ENCODE measurements around the gene FTCDNL1.

FTCDNL1 gene

DNA sequence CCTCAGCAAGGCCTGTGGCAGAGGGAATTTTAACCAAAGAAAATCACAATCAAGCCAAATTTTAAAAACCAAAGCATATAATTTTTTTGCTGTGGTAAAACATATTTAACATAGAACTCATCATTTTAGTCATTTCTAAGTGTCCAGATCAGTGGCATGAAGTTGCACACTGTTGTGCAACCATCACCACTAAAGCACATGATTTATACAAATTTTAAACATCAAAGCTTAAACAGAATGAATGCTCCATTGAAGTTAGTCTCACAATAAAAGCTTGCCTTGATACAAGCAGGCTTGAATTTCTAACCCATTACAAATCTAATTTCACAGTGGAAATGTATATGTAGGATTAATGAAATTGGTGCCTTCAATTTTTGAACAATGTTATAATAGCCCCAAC is 31.2 kb downstream of the FTCDNL1 start:
- DNase-seq (ENCODE audit: insufficient read length, low spot score): no peak
- TF ChIP-seq PAX5 (IDR thresholded peaks at IDR 0.05; ENCODE audit: insufficient read depth, low read length, severe bottlenecking): no peak
- no peak for FAIRE-seq

- TF ChIP-seq POU2F2 (IDR thresholded peaks at IDR 0.05; ENCODE audit: low read depth, low read length): no peak
- no peak for TF ChIP-seq TAF1 (IDR thresholded peaks at IDR 0.05; ENCODE audit: low read depth, low read length)
- TF ChIP-seq SPI1 (IDR thresholded peaks at IDR 0.05; ENCODE audit: low read depth, low read length): no peak
- TF ChIP-seq PAX5 (IDR thresholded peaks at IDR 0.05; ENCODE audit: insufficient read depth, low read length, severe bottlenecking): no peak
- TF ChIP-seq POLR2A (IDR thresholded peaks at IDR 0.05; ENCODE audit: low read depth, low read length): no peak
- no peak for TF ChIP-seq POLR2AphosphoS5 (IDR thresholded peaks at IDR 0.05; ENCODE audit: low read depth, low read length)
- no peak for DNase-seq (ENCODE audit: insufficient read length, low spot score)
- FAIRE-seq: no peak
These were observed 32.2 kb downstream of the FTCDNL1 start for GRCh38 chr2:199818754-199819153.

GRCh38 chr2:199818026-199818425 is 33.0 kb downstream of the FTCDNL1 start:
- TF ChIP-seq POLR2A (IDR thresholded peaks at IDR 0.05; ENCODE audit: low read depth, low read length) (no peak), PAX5 (IDR thresholded peaks at IDR 0.05; ENCODE audit: insufficient read depth, low read length, severe bottlenecking) (no peak), TAF1 (IDR thresholded peaks at IDR 0.05; ENCODE audit: low read depth, low read length) (no peak), POU2F2 (IDR thresholded peaks at IDR 0.05; ENCODE audit: low read depth, low read length) (no peak), SPI1 (IDR thresholded peaks at IDR 0.05; ENCODE audit: low read depth, low read length) (no peak), POLR2AphosphoS5 (IDR thresholded peaks at IDR 0.05; ENCODE audit: low read depth, low read length) (no peak)
- DNase-seq (ENCODE audit: insufficient read length, low spot score): no peak
- FAIRE-seq: no peak

DNA sequence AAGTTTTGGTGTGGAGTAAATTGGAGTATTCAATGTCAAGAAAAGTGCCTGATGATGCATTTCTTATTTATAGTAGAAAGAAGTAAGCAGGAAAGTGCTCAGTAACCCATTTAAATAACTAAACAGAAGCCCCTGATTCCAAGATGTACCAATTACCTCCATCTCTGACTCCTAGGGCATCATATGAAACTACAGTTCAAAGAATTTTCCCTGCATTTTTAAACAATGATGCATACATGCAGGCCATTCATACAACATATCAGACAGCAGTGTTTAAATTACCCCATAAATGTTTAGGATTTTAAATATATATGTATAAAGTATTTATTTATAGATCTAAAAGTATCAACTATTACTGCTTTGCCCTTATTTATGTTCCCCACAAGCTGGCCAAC is 36.2 kb downstream of the FTCDNL1 start:
- no peak for FAIRE-seq
- TF ChIP-seq POLR2AphosphoS5 (IDR thresholded peaks at IDR 0.05; ENCODE audit: low read depth, low read length): no peak
- no peak for TF ChIP-seq POLR2A (IDR thresholded peaks at IDR 0.05; ENCODE audit: low read depth, low read length)
- no peak for TF ChIP-seq SPI1 (IDR thresholded peaks at IDR 0.05; ENCODE audit: low read depth, low read length)
- TF ChIP-seq PAX5 (IDR thresholded peaks at IDR 0.05; ENCODE audit: insufficient read depth, low read length, severe bottlenecking): no peak
- TF ChIP-seq POU2F2 (IDR thresholded peaks at IDR 0.05; ENCODE audit: low read depth, low read length): no peak
- TF ChIP-seq TAF1 (IDR thresholded peaks at IDR 0.05; ENCODE audit: low read depth, low read length): no peak
- DNase-seq (ENCODE audit: insufficient read length, low spot score): no peak

- TF ChIP-seq TAF1 (IDR thresholded peaks at IDR 0.05; ENCODE audit: low read depth, low read length) (no peak), POLR2A (IDR thresholded peaks at IDR 0.05; ENCODE audit: low read depth, low read length) (no peak), PAX5 (IDR thresholded peaks at IDR 0.05; ENCODE audit: insufficient read depth, low read length, severe bottlenecking) (no peak), POLR2AphosphoS5 (IDR thresholded peaks at IDR 0.05; ENCODE audit: low read depth, low read length) (no peak), POU2F2 (IDR thresholded peaks at IDR 0.05; ENCODE audit: low read depth, low read length) (no peak), SPI1 (IDR thresholded peaks at IDR 0.05; ENCODE audit: low read depth, low read length) (no peak)
- no peak for FAIRE-seq
- DNase-seq (ENCODE audit: insufficient read length, low spot score): no peak
These were observed 36.7 kb downstream of the FTCDNL1 start for GRCh38 chr2:199814101-199814816.

DNA sequence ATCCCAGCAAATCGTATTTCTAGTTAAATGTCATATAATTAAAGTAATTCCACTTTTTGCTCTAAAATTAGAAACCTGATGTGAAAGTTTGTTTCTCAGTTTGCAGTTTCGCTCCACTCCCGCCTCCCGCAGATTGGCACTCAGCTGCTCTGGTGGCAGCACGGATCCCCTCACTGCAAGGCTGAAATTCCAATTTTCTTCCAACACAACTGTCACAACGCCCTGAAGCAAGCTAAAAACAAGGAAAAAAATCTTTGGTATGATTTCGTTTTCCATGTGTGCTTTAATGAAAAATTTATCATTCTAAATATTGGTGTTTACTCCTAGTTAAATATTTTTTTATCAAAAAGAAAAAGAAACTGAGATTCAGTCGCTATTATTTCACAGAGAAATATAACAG is 38.5 kb downstream of the FTCDNL1 start:
- DNase-seq (ENCODE audit: insufficient read length, low spot score): no peak
- no peak for TF ChIP-seq POLR2AphosphoS5 (IDR thresholded peaks at IDR 0.05; ENCODE audit: low read depth, low read length)
- no peak for TF ChIP-seq PAX5 (IDR thresholded peaks at IDR 0.05; ENCODE audit: insufficient read depth, low read length, severe bottlenecking)
- no peak for TF ChIP-seq POU2F2 (IDR thresholded peaks at IDR 0.05; ENCODE audit: low read depth, low read length)
- no peak for TF ChIP-seq POLR2A (IDR thresholded peaks at IDR 0.05; ENCODE audit: low read depth, low read length)
- no peak for TF ChIP-seq TAF1 (IDR thresholded peaks at IDR 0.05; ENCODE audit: low read depth, low read length)
- TF ChIP-seq SPI1 (IDR thresholded peaks at IDR 0.05; ENCODE audit: low read depth, low read length): no peak
- no peak for FAIRE-seq

- DNase-seq (ENCODE audit: insufficient read length, low spot score) (no peak), FAIRE-seq (no peak)
- TF ChIP-seq POU2F2 (IDR thresholded peaks at IDR 0.05; ENCODE audit: low read depth, low read length) (no peak), POLR2A (IDR thresholded peaks at IDR 0.05; ENCODE audit: low read depth, low read length) (no peak), TAF1 (IDR thresholded peaks at IDR 0.05; ENCODE audit: low read depth, low read length) (no peak)
These were observed 39.6 kb downstream of the FTCDNL1 start for GRCh38 chr2:199811346-199811745.

- no peak for FAIRE-seq
- DNase-seq (ENCODE audit: insufficient read length, low spot score): no peak
- TF ChIP-seq SPI1 (IDR thresholded peaks at IDR 0.05; ENCODE audit: low read depth, low read length) (no peak), POLR2AphosphoS5 (IDR thresholded peaks at IDR 0.05; ENCODE audit: low read depth, low read length) (no peak), POLR2A (IDR thresholded peaks at IDR 0.05; ENCODE audit: low read depth, low read length) (no peak), TAF1 (IDR thresholded peaks at IDR 0.05; ENCODE audit: low read depth, low read length) (no peak), PAX5 (IDR thresholded peaks at IDR 0.05; ENCODE audit: insufficient read depth, low read length, severe bottlenecking) (no peak), POU2F2 (IDR thresholded peaks at IDR 0.05; ENCODE audit: low read depth, low read length) (no peak)
These were observed 40.4 kb downstream of the FTCDNL1 start for GRCh38 chr2:199810422-199811171.

- no peak for TF ChIP-seq TAF1 (IDR thresholded peaks at IDR 0.05; ENCODE audit: low read depth, low read length)
- no peak for TF ChIP-seq POLR2A (IDR thresholded peaks at IDR 0.05; ENCODE audit: low read depth, low read length)
- TF ChIP-seq SPI1 (IDR thresholded peaks at IDR 0.05; ENCODE audit: low read depth, low read length): no peak
- TF ChIP-seq PAX5 (IDR thresholded peaks at IDR 0.05; ENCODE audit: insufficient read depth, low read length, severe bottlenecking): no peak
- TF ChIP-seq POU2F2 (IDR thresholded peaks at IDR 0.05; ENCODE audit: low read depth, low read length): no peak
- no peak for TF ChIP-seq POLR2AphosphoS5 (IDR thresholded peaks at IDR 0.05; ENCODE audit: low read depth, low read length)
- FAIRE-seq: no peak
These were observed 43.0 kb downstream of the FTCDNL1 start for GRCh38 chr2:199807966-199808365.

More at GRCh38 chr2:199807966-199808365, 43.0 kb downstream of the FTCDNL1 start:
- DNase-seq (ENCODE audit: insufficient read length, low spot score): no peak
